Muscle of back (tissue), 13 donors: ENCODE measurements around the gene SLC12A8. TPM values are rescaled to one million over a fixed set of nuclear protein-coding genes. Genes with fewer than 3 reads are reported as not detected.

Source experiments
- DNase-seq, 3 donors: peaks; one replicate each; pipeline versions ENCODE4 v3.0.0 to v3.0.0-alpha.2; 2013
- long read RNA-seq, 9 donors: transcript quantifications; one replicate each; lab custom pipeline, GENCODE V29; 2026
- polyA plus RNA-seq, 10 donors: library from polyadenylated mRNA; unstranded; fragments of 120-200 nt; gene quantifications; one replicate each; pipeline ENCODE4 v1.2.1, GENCODE V29; 2013; ENCODE audit not compliant: insufficient read length in 10 of 10

The SLC12A8 gene
- 1 to 10 TPM in 3 of 10 donors, under 1 TPM in 7; 0.38 to 1.4 (median 0.94) TPM for polyA plus RNA-seq
- long read RNA-seq, donor 1: 0 reads
- long read RNA-seq, donor 2: 0 reads
- long read RNA-seq, donor 3: 0 reads
- long read RNA-seq, donor 4: 0 reads
- long read RNA-seq, donor 5: 0 reads
- long read RNA-seq, donor 6: 0 reads
- long read RNA-seq, donor 7: 0 reads
- long read RNA-seq, donor 8: 0 reads
- long read RNA-seq, donor 9: 0 reads

- DNase-seq: no peak
Measured at GRCh38 chr3:125212509-125213363, at the start of gene SLC12A8. TSS of gene SLC12A8 (minus strand) at chr3:125212748. CDS start at chr3:125211349, 1,399 bp downstream.

- DNase-seq: no peak
Measured at GRCh38 chr3:125262161-125262560, 49.6 kb upstream of the SLC12A8 start.

- DNase-seq: no peak
Measured at GRCh38 chr3:125261031-125261430, 48.5 kb upstream of the SLC12A8 start.

- no peak for DNase-seq
Measured at GRCh38 chr3:125260158-125260557, 47.6 kb upstream of the SLC12A8 start.

GRCh38 chr3:125257536-125257935 lies 45.0 kb upstream of the SLC12A8 start:
- DNase-seq: no peak

GRCh38 chr3:125256675-125257074 lies 44.1 kb upstream of the SLC12A8 start:
- no peak for DNase-seq

GRCh38 chr3:125250973-125251372 lies 38.4 kb upstream of the SLC12A8 start:
- no peak for DNase-seq

- DNase-seq: no peak
Measured at GRCh38 chr3:125246237-125246636, 33.7 kb upstream of the SLC12A8 start.

- DNase-seq: peak in 1 of 3 donors; percentile 15
Measured at GRCh38 chr3:125245521-125245920, 33.0 kb upstream of the SLC12A8 start.

- DNase-seq: no peak
Measured at GRCh38 chr3:125240496-125240895, 27.9 kb upstream of the SLC12A8 start.

GRCh38 chr3:125239266-125239665 lies 26.7 kb upstream of the SLC12A8 start:
- DNase-seq: no peak

- no peak for DNase-seq
Measured at GRCh38 chr3:125238759-125239158, 26.2 kb upstream of the SLC12A8 start.

GRCh38 chr3:125236331-125236903 lies 23.9 kb upstream of the SLC12A8 start:
- no peak for DNase-seq

GRCh38 chr3:125234831-125235230 lies 22.3 kb upstream of the SLC12A8 start:
- no peak for DNase-seq

- DNase-seq: no peak
Measured at GRCh38 chr3:125232401-125232800, 19.9 kb upstream of the SLC12A8 start.

GRCh38 chr3:125231895-125232294 lies 19.3 kb upstream of the SLC12A8 start:
- DNase-seq: no peak

GRCh38 chr3:125229707-125230106 lies 17.2 kb upstream of the SLC12A8 start:
- no peak for DNase-seq

- no peak for DNase-seq
Measured at GRCh38 chr3:125229168-125229567, 16.6 kb upstream of the SLC12A8 start.

- no peak for DNase-seq
Measured at GRCh38 chr3:125221831-125222230, 9.3 kb upstream of the SLC12A8 start.

GRCh38 chr3:125220727-125221429 lies 8.3 kb upstream of the SLC12A8 start:
- DNase-seq: peak in 2 of 3 donors; percentile 40 to 46

GRCh38 chr3:125220183-125220582 lies 7.6 kb upstream of the SLC12A8 start:
- no peak for DNase-seq

- no peak for DNase-seq
Measured at GRCh38 chr3:125219261-125219701, 6.7 kb upstream of the SLC12A8 start.
